ENCODE measurements around the gene MAMLD1.

Gene MAMLD1

GRCh38 chrX:150408007-150408406 is 44.9 kb downstream of the MAMLD1 start:
- DNase-seq (ENCODE audit: low read depth) = no peak

GRCh38 chrX:150408561-150408960 is 45.4 kb downstream of the MAMLD1 start:
- no peak for DNase-seq (ENCODE audit: low read depth)

- no peak for DNase-seq (ENCODE audit: low read depth)
Observed at GRCh38 chrX:150409486-150409885, 46.4 kb downstream of the MAMLD1 start.

GRCh38 chrX:150409964-150410363 is 46.8 kb downstream of the MAMLD1 start:
- no peak for DNase-seq (ENCODE audit: low read depth)

- DNase-seq (ENCODE audit: low read depth) = no peak
Observed at GRCh38 chrX:150410513-150410912, 47.4 kb downstream of the MAMLD1 start.

- no peak for DNase-seq (ENCODE audit: low read depth)
Observed at GRCh38 chrX:150411656-150412055, 48.5 kb downstream of the MAMLD1 start.

- DNase-seq (ENCODE audit: low read depth) = no peak
Observed at GRCh38 chrX:150414228-150414627, 51.1 kb downstream of the MAMLD1 start.

GRCh38 chrX:150416469-150416868 is 53.4 kb downstream of the MAMLD1 start:
- no peak for DNase-seq (ENCODE audit: low read depth)

- DNase-seq (ENCODE audit: low read depth) = no peak
Observed at GRCh38 chrX:150421816-150422215, 58.7 kb downstream of the MAMLD1 start.

GRCh38 chrX:150429594-150429993 is 66.5 kb downstream of the MAMLD1 start:
- no peak for DNase-seq (ENCODE audit: low read depth)

- no peak for DNase-seq (ENCODE audit: low read depth)
Observed at GRCh38 chrX:150436195-150436594, 73.1 kb downstream of the MAMLD1 start.

GRCh38 chrX:150438165-150438564 is 75.0 kb downstream of the MAMLD1 start:
- no peak for DNase-seq (ENCODE audit: low read depth)

GRCh38 chrX:150446151-150446550 is 83.0 kb downstream of the MAMLD1 start:
- DNase-seq (ENCODE audit: low read depth) = no peak

GRCh38 chrX:150446995-150447394 is 83.9 kb downstream of the MAMLD1 start:
- no peak for DNase-seq (ENCODE audit: low read depth)

GRCh38 chrX:150449313-150449712 is 86.2 kb downstream of the MAMLD1 start:
- DNase-seq (ENCODE audit: low read depth) = no peak

- DNase-seq (ENCODE audit: low read depth) = no peak
Observed at GRCh38 chrX:150450519-150451177, 87.5 kb downstream of the MAMLD1 start.

GRCh38 chrX:150451953-150452352 is 88.8 kb downstream of the MAMLD1 start:
- DNase-seq (ENCODE audit: low read depth) = no peak

GRCh38 chrX:150454083-150454482 is 91.0 kb downstream of the MAMLD1 start:
- DNase-seq (ENCODE audit: low read depth) = no peak

- DNase-seq (ENCODE audit: low read depth) = no peak
Observed at GRCh38 chrX:150454508-150455214, 91.5 kb downstream of the MAMLD1 start.

GRCh38 chrX:150455215-150455608 is 92.1 kb downstream of the MAMLD1 start:
- DNase-seq (ENCODE audit: low read depth) = no peak

GRCh38 chrX:150456466-150456865 is 93.3 kb downstream of the MAMLD1 start:
- DNase-seq (ENCODE audit: low read depth) = no peak

- DNase-seq (ENCODE audit: low read depth) = no peak
Observed at GRCh38 chrX:150456941-150457340, 93.8 kb downstream of the MAMLD1 start.

GRCh38 chrX:150459196-150459595 is 96.1 kb downstream of the MAMLD1 start:
- no peak for DNase-seq (ENCODE audit: low read depth)

- no peak for DNase-seq (ENCODE audit: low read depth)
Observed at GRCh38 chrX:150460063-150460462, 96.9 kb downstream of the MAMLD1 start.

Measured in HS-27A (cell line).